HFFc6 (cell line): ENCODE measurements around the gene ENTHD1. TPM values are rescaled to one million over a fixed set of nuclear protein-coding genes. Genes with fewer than 3 reads are reported as not detected.

Source experiments
- DNase-seq: peaks from one replicate; pipeline ENCODE4 v3.0.0-alpha.2; 2018
- H3K27ac Mint-ChIP-seq: 2 replicates; pipeline ENCODE4 v1.8.0; 2020; ENCODE audit warnings: mild to moderate bottlenecking, mixed read lengths
- H3K27me3 Mint-ChIP-seq: 2 replicates; pipeline ENCODE4 v1.8.0; 2021; ENCODE audit warnings: mild to moderate bottlenecking, moderate library complexity, mixed read lengths; ENCODE audit not compliant: insufficient read depth
- H3K36me3 Mint-ChIP-seq: 2 replicates; pipeline ENCODE4 v1.8.0; 2021; ENCODE audit warnings: low read depth, mixed read lengths
- H3K4me1 Mint-ChIP-seq: 2 replicates; pipeline ENCODE4 v1.8.0; 2020; ENCODE audit warnings: low read depth, mixed read lengths
- H3K4me3 Mint-ChIP-seq: 2 replicates; pipeline ENCODE4 v1.8.0; 2020; ENCODE audit warnings: mild to moderate bottlenecking, moderate library complexity, mixed read lengths
- H3K9me3 Mint-ChIP-seq: 2 replicates; pipeline ENCODE4 v1.8.0; 2020; ENCODE audit warnings: mild to moderate bottlenecking, mixed read lengths
- total RNA-seq, 6 experiments: library from RNA; stranded (reverse); fragmentation: NEBNext Ultra II Directional; extraction: Animal tissue kit (Norgen Biotek cat#: 25700); gene quantifications; 2 replicates in 1 of 6; 3 replicates in 5 of 6; pipeline ENCODE4 v1.2.3, GENCODE V29; 2021
- TF ChIP-seq, protein P1 (sequence below): fragments of 200-600 bp; sonication (generic); IDR thresholded peaks from 2 replicates; pipeline ENCODE4 v1.5.0; 2021; ENCODE audit warnings: antibody characterized with exemption, mild to moderate bottlenecking

Gene ENTHD1
- total RNA-seq, 6 experiments from 2014 or later: not detected

- DNase-seq: no peak
- Mint-ChIP-seq H3K27ac (no peak overlapping the region), H3K27me3 (peaks cover 59% of the 10 kb centered on the region), H3K9me3 (no peaks in the 10 kb centered on the region), H3K36me3 (no peaks in the 10 kb centered on the region), H3K4me1 (no peaks in the 10 kb centered on the region), H3K4me3 (no peak overlapping the region)
- TF ChIP-seq, protein P1, sequence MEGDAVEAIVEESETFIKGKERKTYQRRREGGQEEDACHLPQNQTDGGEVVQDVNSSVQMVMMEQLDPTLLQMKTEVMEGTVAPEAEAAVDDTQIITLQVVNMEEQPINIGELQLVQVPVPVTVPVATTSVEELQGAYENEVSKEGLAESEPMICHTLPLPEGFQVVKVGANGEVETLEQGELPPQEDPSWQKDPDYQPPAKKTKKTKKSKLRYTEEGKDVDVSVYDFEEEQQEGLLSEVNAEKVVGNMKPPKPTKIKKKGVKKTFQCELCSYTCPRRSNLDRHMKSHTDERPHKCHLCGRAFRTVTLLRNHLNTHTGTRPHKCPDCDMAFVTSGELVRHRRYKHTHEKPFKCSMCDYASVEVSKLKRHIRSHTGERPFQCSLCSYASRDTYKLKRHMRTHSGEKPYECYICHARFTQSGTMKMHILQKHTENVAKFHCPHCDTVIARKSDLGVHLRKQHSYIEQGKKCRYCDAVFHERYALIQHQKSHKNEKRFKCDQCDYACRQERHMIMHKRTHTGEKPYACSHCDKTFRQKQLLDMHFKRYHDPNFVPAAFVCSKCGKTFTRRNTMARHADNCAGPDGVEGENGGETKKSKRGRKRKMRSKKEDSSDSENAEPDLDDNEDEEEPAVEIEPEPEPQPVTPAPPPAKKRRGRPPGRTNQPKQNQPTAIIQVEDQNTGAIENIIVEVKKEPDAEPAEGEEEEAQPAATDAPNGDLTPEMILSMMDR: no peak
Observed at GRCh38 chr22:39716534-39716933, 177.0 kb downstream of the ENTHD1 start.

DNA sequence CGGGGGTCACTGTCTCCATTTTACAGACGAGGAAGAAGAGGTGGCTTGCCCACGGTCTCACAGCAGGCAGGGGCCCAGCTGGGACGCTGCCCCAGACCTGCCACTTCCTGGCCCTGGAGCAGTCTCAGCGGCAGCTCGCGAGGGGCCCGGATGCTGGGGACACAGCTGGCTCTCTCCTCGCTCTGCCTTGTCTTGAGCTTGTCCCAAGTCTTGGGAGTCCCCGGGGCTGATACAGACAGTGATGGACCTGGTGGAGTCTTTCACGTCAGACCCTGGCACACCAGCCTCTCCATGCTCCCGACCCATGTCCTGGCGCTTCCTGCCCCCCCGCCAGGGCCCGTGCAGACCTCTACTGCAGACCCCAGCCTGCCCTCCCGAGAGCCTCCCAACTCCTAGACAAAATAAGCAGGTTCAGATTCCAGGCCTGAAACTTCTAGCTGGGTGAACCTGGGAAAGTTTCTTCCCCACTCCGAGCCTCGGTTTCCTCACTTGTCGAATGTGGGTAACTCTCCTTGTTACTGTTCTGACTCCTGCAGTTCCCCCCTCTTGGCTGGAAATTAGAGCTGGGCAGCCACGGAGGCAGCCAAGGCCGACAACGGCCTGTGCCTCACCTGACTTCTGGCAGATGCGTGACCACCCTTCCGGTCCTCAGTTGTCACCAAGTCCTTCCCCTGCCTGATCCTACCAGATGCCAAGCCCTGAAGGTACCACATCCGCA, 177.6 kb downstream of the ENTHD1 start:
- Mint-ChIP-seq H3K27me3 (peaks cover 64% of the 10 kb centered on the region), H3K36me3 (no peaks in the 10 kb centered on the region), H3K4me1 (no peaks in the 10 kb centered on the region), H3K27ac (no peak overlapping the region), H3K9me3 (no peaks in the 10 kb centered on the region), H3K4me3 (no peak overlapping the region)
- TF ChIP-seq, protein P1: no peak
- DNase-seq: no peak

GRCh38 chr22:39714321-39714720, 179.2 kb downstream of the ENTHD1 start:
- no peak overlapping the region for H3K27ac Mint-ChIP-seq
- no peaks in the 10 kb centered on the region for H3K4me1 Mint-ChIP-seq
- TF ChIP-seq, protein P1: no peak
- no peak overlapping the region for H3K4me3 Mint-ChIP-seq
- DNase-seq: no peak
- H3K9me3 Mint-ChIP-seq: no peaks in the 10 kb centered on the region
- peaks cover 66% of the 10 kb centered on the region for H3K27me3 Mint-ChIP-seq
- H3K36me3 Mint-ChIP-seq: no peaks in the 10 kb centered on the region

DNA sequence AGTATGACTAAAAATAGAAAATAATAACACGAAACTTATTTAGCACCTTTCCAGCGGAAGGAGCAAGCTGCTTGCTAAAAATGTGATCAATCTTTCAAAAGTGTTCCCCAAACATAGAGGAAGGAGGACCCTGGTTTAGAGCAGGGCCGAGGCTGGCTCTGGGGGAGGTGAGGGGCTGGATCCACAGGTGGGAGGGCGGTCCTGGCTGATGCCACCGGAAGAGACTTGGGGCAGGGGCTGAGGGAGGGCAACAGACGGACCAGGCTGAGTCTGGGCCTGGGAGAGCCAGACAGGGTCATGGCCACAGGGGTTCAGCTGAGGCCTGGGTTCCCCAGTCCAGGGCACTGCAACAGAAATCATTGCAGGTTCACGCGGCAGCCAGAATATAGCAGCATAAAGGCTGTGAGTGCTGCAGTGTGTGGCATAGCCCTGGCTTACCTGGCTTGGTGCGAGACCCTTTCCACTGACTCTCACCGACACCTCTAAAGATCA, 179.7 kb downstream of the ENTHD1 start:
- TF ChIP-seq, protein P1: no peak
- no peaks in the 10 kb centered on the region for H3K4me1 Mint-ChIP-seq
- no peaks in the 10 kb centered on the region for H3K36me3 Mint-ChIP-seq
- H3K27ac Mint-ChIP-seq: no peak overlapping the region
- peaks cover 70% of the 10 kb centered on the region for H3K27me3 Mint-ChIP-seq
- no peak for DNase-seq
- no peaks in the 10 kb centered on the region for H3K9me3 Mint-ChIP-seq
- no peak overlapping the region for H3K4me3 Mint-ChIP-seq

GRCh38 chr22:39712751-39713525, 180.6 kb downstream of the ENTHD1 start:
- TF ChIP-seq, protein P1: no peak
- DNase-seq: no peak
- H3K9me3 Mint-ChIP-seq: no peaks in the 10 kb centered on the region
- H3K4me1 Mint-ChIP-seq: no peaks in the 10 kb centered on the region
- peaks cover 66% of the 10 kb centered on the region for H3K27me3 Mint-ChIP-seq
- no peak overlapping the region for H3K4me3 Mint-ChIP-seq
- H3K36me3 Mint-ChIP-seq: no peaks in the 10 kb centered on the region
- H3K27ac Mint-ChIP-seq: no peak overlapping the region
